AG09319 (cell line): ENCODE measurements around the gene CACNB4.
A peak's percentile ranks its signal among the peaks of the same experiment; 100 is the strongest.
"Not testable (repeated sequence)": the region's sequence is repeated elsewhere in the genome, so short reads cannot be mapped to it uniquely, and the experiment has no call there.

Source experiments
- DNase-seq: peaks from one replicate; pipeline ENCODE4 v3.0.0-alpha.2; 2010; ENCODE audit warnings: low read depth; ENCODE audit errors: extremely low read depth
- CTCF ChIP-seq: IDR thresholded peaks from 2 replicates; pipeline ENCODE4 v1.5.1; 2011; ENCODE audit warnings: low read depth, mild to moderate bottlenecking, inconsistent platforms, low read length, moderate library complexity

Gene CACNB4

GRCh38 chr2:152015552-152015951 is 83.3 kb downstream of the CACNB4 start:
- no peak for DNase-seq
- no peak for TF ChIP-seq CTCF

DNA sequence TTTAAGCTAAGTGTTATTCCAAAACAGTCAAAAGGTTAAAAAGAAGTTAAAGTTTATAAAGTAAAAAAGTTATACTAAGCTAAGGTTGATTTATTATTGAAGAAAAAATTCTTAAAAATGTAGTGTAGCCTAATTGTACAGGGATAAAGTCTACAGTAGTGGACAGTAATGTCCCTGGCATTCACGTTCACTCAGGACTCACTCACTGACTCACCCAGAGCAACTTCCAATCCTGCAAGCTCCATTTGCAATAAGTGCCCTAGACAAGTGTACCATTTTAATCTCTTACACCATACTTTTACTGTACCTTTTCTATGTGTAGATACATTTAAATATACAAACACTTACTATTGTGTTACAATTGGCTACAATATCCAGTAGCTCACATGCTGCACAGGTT is 86.1 kb downstream of the CACNB4 start:
- no peak for DNase-seq
- no peak for TF ChIP-seq CTCF

DNA sequence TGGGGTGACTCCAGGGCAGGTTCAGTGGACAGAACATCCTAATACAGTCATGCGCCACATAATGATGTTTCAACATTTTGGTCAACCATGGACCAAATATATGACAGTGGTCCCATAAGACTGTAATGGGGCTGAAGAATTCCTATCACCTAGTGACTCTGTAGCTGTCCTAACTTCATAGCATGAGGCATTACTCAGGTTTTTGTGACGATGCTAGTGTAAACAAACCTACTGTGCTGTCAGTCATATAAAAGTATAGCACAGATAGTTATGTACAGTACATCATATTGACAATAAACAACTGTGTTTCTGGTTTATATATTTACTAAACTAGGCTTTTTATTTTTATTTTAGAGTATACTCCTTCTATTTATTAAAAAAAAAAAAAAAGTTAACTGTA is 87.1 kb downstream of the CACNB4 start:
- no peak for TF ChIP-seq CTCF
- no peak for DNase-seq

DNA sequence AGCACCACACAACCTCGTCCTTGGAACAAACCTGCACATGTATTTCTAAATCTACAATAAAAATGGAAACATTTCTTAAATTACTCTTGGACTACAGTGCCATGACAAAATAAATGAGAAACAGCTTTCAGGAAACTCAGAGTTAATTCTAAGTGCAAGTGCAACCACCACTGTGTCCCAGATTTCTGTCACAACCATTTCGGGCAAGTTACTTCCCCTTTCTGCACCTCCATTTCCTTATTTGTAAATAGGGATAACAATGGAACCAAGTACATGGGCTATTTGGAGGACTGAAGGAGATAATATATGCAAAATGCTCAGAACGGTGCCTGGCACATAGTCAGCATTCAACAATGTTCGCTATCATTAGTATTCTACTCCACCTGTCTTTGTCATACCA is 93.2 kb downstream of the CACNB4 start:
- no peak for TF ChIP-seq CTCF
- DNase-seq, result no peak

DNA sequence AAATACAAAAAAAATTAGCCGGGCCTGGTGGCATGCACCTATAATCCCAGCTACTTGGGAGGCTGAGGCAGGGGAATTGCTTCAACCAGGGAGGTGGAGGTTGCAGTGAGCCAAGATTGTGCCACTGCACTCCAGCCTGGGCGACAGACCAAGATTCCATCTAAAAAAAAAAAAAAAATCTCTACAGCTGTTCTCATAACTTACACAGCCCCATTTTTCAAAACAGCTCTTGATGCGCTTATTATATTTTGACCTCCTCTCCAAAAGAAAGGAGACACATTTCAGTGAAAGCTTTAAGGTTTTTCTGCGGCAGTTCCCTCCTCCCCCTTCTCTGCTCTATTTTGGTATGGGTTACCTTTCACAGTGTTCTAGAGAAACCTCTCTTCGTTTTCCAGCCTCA is 95.6 kb downstream of the CACNB4 start:
- not testable (repeated sequence) for DNase-seq

DNA sequence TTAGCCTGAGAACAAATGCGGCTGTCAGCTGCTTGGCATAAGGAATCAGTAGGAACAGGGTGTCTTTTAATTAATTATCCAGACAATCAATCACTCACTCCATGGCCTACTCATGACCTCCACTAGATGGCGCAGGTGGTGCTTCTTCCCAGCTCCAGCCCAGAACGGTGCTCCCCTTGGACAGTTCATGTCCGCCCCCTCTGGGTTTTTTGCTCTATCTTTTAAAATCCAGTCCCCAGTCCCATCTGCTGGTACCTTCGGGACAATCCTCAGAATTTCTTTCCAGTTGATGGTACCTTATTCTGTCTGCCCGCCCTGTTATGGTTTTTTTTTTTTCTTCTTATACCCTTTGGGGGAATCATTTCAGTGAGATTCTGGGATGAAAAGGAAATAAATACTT is 99.8 kb downstream of the CACNB4 start:
- no peak for DNase-seq

DNA sequence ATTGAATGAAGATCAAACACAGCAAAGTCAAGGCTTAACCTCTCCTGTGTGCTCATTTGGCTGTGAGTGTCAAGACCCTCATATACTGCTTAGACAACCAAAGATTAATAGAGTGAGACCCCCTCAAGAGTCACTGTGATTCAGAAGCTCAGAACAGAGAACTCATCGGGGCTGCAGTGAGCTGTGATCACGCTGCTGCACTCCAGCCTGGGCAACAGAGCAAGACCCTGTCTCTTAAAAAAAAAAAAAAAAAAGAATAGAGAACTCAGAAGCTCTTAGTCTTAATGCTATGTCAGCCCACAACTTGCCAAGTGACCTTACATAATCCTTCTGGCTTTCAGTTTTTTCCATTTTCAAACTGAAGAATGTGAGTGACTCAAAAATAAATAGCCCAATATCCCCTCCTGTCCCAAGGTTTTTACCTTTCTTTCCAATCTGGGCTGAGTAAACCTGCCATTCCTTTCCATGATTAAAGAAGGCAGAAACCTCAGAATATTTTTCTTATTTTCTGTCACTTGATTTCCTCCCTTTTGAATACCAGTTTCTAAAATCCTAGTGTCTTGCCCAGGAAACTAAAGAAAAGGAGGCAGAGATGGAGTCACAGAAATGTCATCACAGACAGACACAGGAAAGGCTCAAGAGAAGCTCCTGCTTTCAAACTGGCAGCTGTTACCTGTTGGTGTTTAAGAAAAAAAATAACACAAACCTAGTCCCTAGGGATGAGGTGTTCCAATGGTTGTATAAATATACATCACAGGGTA is 102.4 kb downstream of the CACNB4 start:
- no peak for DNase-seq
- no peak for TF ChIP-seq CTCF

More for the DNA sequence above, 99.8 kb downstream of the CACNB4 start:
- TF ChIP-seq CTCF, result peak; percentile 84

- TF ChIP-seq CTCF, result no peak
- DNase-seq, result no peak
Observed at GRCh38 chr2:151995161-151995557, 103.7 kb downstream of the CACNB4 start.

DNA sequence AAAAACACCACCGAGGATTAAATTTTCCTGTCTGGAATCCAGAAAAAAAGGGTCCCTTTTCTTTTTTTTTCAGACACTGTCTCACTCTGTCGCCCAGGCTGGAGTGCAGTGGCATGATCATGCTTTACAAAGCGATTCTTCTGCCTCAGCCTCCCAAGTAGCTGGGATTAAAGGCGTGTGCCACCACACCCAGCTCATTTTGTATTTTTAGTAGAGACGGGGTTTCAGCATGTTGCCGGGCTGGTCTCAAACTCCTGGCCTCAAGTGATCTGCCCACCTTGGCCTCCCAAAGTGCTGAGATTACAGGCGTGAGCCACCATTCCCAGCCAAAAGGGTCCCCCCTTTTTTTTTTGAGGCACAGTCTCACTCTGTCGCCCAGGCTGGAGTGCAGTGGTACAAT is 104.7 kb downstream of the CACNB4 start:
- not testable (repeated sequence) for DNase-seq
